HepG2 (cell line): Measurements from ENCODE around the gene ZC3H18. TPM values are rescaled to one million over a fixed set of nuclear protein-coding genes. Genes with fewer than 3 reads are reported as not detected.
A peak's percentile ranks its signal among the peaks of the same experiment; 100 is the strongest.

ENCODE experiments used
- ATAD3A ChIP-seq: sonication (generic); formaldehyde crosslinking; IDR thresholded peaks from 2 replicates; pipeline ENCODE4 v1.4.0; 2020; ENCODE audit warnings: missing genetic modification reagents
- ATF7 ChIP-seq, 2 experiments: fragments of 450-650 bp in 1 of 2; sonication (generic) in 1 of 2; formaldehyde crosslinking in 1 of 2; IDR thresholded peaks; 2 replicates each; pipeline versions ENCODE4 v1.4.0 to v1.6.1; 2016 to 2020; ENCODE audit warnings: antibody characterized with exemption in 1 of 2, mild to moderate bottlenecking in 1 of 2, missing genetic modification reagents in 1 of 2
- EEA1 ChIP-seq: sonication (generic); formaldehyde crosslinking; IDR thresholded peaks from 2 replicates; pipeline ENCODE4 v1.5.1; 2020; ENCODE audit warnings: mild to moderate bottlenecking, missing genetic modification reagents, borderline replicate concordance
- JDP2 ChIP-seq: sonication (generic); formaldehyde crosslinking; IDR thresholded peaks from 2 replicates; pipeline ENCODE4 v1.8.1; 2022; ENCODE audit warnings: missing genetic modification reagents, borderline replicate concordance
- MTA1 ChIP-seq: sonication (generic); formaldehyde crosslinking; IDR thresholded peaks from 2 replicates; pipeline ENCODE4 v1.4.0; 2020; ENCODE audit warnings: missing genetic modification reagents, mild to moderate bottlenecking, borderline replicate concordance
- MYNN ChIP-seq: sonication (generic); formaldehyde crosslinking; IDR thresholded peaks from 2 replicates; pipeline ENCODE4 v1.4.0; 2020; ENCODE audit warnings: mild to moderate bottlenecking, low read depth, missing genetic modification reagents
- NR2F1 ChIP-seq, 2 experiments: fragments of 450-650 bp in 1 of 2; formaldehyde crosslinking in 1 of 2; IDR thresholded peaks; 2 replicates each; pipeline versions ENCODE4 v1.5.0 to v1.6.1; 2016 to 2020; ENCODE audit warnings: mild to moderate bottlenecking in 1 of 2, missing compliant biosample characterization in 1 of 2, missing genetic modification reagents in 1 of 2, moderate library complexity in 1 of 2
- U2AF2 ChIP-seq: fragments of 200-400 bp; formaldehyde crosslinking; IDR thresholded peaks from 2 replicates; pipeline ENCODE4 v1.6.1; 2017; ENCODE audit warnings: low read depth, mild to moderate bottlenecking, low read length
- ZFP62 ChIP-seq: sonication (generic); formaldehyde crosslinking; IDR thresholded peaks from 2 replicates; pipeline ENCODE4 v1.4.0; 2020; ENCODE audit warnings: missing genetic modification reagents
- ZNF124 ChIP-seq: sonication (generic); formaldehyde crosslinking; IDR thresholded peaks from 2 replicates; pipeline ENCODE4 v1.4.0; 2020; ENCODE audit warnings: missing genetic modification reagents
- ZNF432 ChIP-seq: sonication (generic); formaldehyde crosslinking; IDR thresholded peaks from 2 replicates; pipeline ENCODE4 v1.5.0; 2020; ENCODE audit warnings: missing genetic modification reagents, mild to moderate bottlenecking, borderline replicate concordance
- ZNF501 ChIP-seq: sonication (generic); formaldehyde crosslinking; IDR thresholded peaks from 2 replicates; pipeline ENCODE4 v1.5.1; 2020; ENCODE audit warnings: mild to moderate bottlenecking, moderate library complexity, missing genetic modification reagents
- ZNF644 ChIP-seq: IDR thresholded peaks from 2 replicates; pipeline ENCODE4 v1.6.1; 2016; ENCODE audit warnings: low read depth
- polyA plus RNA-seq, 8 experiments: library from polyadenylated mRNA; depleted of rRNA in 3 of 8; stranded (reverse) in 7 of 8; unstranded in 1 of 8; fragments of >200 nt; fragmentation: Illumina TruSeq in 4 of 8; extraction: Trizol in 4 of 8; gene quantifications; 2 replicates each; pipeline versions ENCODE4 v1.2.1 to v1.2.3, GENCODE V29; 2011 to 2016; ENCODE audit warnings: low read depth in 4 of 8, missing spikeins in 1 of 8, mixed read lengths in 1 of 8; ENCODE audit not compliant: insufficient read depth in 1 of 8
- total RNA-seq, 5 experiments: library from RNA; depleted of rRNA; stranded (reverse); fragments of >200 nt; fragmentation: Illumina TruSeq; extraction: Trizol; gene quantifications; 2 replicates each; pipeline ENCODE4 v1.2.3, GENCODE V29; 2016; ENCODE audit warnings: low read depth in 1 of 5
- TF ChIP-seq, protein P1 (sequence below): sonication (generic); formaldehyde crosslinking; IDR thresholded peaks from 2 replicates; pipeline ENCODE4 v1.8.0; 2022; ENCODE audit warnings: mild to moderate bottlenecking, missing genetic modification reagents, moderate library complexity
- TF ChIP-seq, protein P2 (sequence below): sonication (generic); formaldehyde crosslinking; IDR thresholded peaks from 2 replicates; pipeline ENCODE4 v1.5.1; 2020; ENCODE audit warnings: missing genetic modification reagents, mild to moderate bottlenecking, borderline replicate concordance
- TF ChIP-seq, protein P3 (sequence below): IDR thresholded peaks from 2 replicates; pipeline ENCODE4 v1.6.1; 2016; ENCODE audit warnings: control low read depth
- TF ChIP-seq, protein P4 (sequence below): sonication (generic); formaldehyde crosslinking; IDR thresholded peaks from 2 replicates; pipeline ENCODE4 v1.4.0; 2020; ENCODE audit warnings: mild to moderate bottlenecking, missing genetic modification reagents
- TF ChIP-seq, protein P5 (sequence below), 2 experiments: IDR thresholded peaks; 2 replicates each; pipeline ENCODE4 v1.6.1; 2011 to 2012; ENCODE audit warnings: low read length in 2 of 2, borderline replicate concordance in 1 of 2, low read depth in 1 of 2, mild to moderate bottlenecking in 1 of 2, moderate library complexity in 1 of 2
- TF ChIP-seq, protein P6 (sequence below): sonication (generic); formaldehyde crosslinking; IDR thresholded peaks from 2 replicates; pipeline ENCODE4 v1.9.0; 2021; ENCODE audit warnings: missing genetic modification reagents, mild to moderate bottlenecking, borderline replicate concordance
- TF ChIP-seq, protein P7 (sequence below): sonication (generic); formaldehyde crosslinking; IDR thresholded peaks from 2 replicates; pipeline ENCODE4 v1.4.0; 2020; ENCODE audit warnings: missing genetic modification reagents

Gene ZC3H18
- total and polyA plus RNA-seq, 2 of the 13 experiments (the other 11 are each of a cell fraction or from before 2014, with no cell fraction given) = 11.2 to 27.4 TPM

DNA sequence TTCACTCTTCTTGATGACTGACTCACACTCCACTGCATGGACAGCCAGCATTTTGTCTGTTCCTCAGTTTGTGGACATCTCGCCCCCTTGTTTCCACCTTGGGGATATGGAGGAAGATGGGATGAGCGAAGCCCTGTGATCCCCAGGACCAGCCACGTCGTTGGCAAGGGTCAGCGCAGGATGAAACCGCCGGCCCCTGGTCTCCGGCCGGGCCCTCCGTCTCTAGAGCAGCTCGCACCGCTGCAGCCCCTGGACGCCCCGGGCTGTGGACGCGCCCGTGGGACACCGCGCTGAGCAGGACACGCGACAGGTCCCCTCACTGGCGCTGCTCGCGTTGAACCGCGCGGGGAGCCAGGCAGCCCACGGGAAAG is 604 bp upstream of the ZC3H18 start (continued):
- TF ChIP-seq, protein P1, sequence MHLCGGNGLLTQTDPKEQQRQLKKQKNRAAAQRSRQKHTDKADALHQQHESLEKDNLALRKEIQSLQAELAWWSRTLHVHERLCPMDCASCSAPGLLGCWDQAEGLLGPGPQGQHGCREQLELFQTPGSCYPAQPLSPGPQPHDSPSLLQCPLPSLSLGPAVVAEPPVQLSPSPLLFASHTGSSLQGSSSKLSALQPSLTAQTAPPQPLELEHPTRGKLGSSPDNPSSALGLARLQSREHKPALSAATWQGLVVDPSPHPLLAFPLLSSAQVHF (CRISPR knock-in tag) = peak; percentile 71
- TF ChIP-seq ATAD3A (no peak), ZNF432 (CRISPR knock-in tag) (no peak), ZNF644 (CRISPR knock-in tag) (no peak), NR2F1 (CRISPR knock-in tag; IDR thresholded peaks at IDR 0.05) (no peak), ATF7 (IDR thresholded peaks at IDR 0.05) (no peak), ATF7 (CRISPR knock-in tag; IDR thresholded peaks at IDR 0.05) (0 out of 2 replicates have a peak, but pooled peaks have one; percentile 18), ZFP62 (no peak), U2AF2 (no peak), EEA1 (CRISPR knock-in tag) (no peak), MTA1 (CRISPR knock-in tag) (no peak), ZNF501 (no peak; the same call in 1 of the 2 replicates), MYNN (CRISPR knock-in tag) (no peak), JDP2 (CRISPR knock-in tag) (peak; percentile 54; the same call in 1 of the 2 replicates), ZNF124 (CRISPR knock-in tag) (no peak)
- TF ChIP-seq, protein P2, sequence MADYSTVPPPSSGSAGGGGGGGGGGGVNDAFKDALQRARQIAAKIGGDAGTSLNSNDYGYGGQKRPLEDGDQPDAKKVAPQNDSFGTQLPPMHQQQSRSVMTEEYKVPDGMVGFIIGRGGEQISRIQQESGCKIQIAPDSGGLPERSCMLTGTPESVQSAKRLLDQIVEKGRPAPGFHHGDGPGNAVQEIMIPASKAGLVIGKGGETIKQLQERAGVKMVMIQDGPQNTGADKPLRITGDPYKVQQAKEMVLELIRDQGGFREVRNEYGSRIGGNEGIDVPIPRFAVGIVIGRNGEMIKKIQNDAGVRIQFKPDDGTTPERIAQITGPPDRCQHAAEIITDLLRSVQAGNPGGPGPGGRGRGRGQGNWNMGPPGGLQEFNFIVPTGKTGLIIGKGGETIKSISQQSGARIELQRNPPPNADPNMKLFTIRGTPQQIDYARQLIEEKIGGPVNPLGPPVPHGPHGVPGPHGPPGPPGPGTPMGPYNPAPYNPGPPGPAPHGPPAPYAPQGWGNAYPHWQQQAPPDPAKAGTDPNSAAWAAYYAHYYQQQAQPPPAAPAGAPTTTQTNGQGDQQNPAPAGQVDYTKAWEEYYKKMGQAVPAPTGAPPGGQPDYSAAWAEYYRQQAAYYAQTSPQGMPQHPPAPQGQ = no peak
- TF ChIP-seq, protein P3, sequence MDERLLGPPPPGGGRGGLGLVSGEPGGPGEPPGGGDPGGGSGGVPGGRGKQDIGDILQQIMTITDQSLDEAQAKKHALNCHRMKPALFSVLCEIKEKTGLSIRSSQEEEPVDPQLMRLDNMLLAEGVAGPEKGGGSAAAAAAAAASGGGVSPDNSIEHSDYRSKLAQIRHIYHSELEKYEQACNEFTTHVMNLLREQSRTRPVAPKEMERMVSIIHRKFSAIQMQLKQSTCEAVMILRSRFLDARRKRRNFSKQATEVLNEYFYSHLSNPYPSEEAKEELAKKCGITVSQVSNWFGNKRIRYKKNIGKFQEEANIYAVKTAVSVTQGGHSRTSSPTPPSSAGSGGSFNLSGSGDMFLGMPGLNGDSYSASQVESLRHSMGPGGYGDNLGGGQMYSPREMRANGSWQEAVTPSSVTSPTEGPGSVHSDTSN (CRISPR knock-in tag) = no peak
- TF ChIP-seq, protein P4, sequence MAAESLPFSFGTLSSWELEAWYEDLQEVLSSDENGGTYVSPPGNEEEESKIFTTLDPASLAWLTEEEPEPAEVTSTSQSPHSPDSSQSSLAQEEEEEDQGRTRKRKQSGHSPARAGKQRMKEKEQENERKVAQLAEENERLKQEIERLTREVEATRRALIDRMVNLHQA (CRISPR knock-in tag) = no peak
- TF ChIP-seq, protein P5, sequence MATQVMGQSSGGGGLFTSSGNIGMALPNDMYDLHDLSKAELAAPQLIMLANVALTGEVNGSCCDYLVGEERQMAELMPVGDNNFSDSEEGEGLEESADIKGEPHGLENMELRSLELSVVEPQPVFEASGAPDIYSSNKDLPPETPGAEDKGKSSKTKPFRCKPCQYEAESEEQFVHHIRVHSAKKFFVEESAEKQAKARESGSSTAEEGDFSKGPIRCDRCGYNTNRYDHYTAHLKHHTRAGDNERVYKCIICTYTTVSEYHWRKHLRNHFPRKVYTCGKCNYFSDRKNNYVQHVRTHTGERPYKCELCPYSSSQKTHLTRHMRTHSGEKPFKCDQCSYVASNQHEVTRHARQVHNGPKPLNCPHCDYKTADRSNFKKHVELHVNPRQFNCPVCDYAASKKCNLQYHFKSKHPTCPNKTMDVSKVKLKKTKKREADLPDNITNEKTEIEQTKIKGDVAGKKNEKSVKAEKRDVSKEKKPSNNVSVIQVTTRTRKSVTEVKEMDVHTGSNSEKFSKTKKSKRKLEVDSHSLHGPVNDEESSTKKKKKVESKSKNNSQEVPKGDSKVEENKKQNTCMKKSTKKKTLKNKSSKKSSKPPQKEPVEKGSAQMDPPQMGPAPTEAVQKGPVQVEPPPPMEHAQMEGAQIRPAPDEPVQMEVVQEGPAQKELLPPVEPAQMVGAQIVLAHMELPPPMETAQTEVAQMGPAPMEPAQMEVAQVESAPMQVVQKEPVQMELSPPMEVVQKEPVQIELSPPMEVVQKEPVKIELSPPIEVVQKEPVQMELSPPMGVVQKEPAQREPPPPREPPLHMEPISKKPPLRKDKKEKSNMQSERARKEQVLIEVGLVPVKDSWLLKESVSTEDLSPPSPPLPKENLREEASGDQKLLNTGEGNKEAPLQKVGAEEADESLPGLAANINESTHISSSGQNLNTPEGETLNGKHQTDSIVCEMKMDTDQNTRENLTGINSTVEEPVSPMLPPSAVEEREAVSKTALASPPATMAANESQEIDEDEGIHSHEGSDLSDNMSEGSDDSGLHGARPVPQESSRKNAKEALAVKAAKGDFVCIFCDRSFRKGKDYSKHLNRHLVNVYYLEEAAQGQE (IDR thresholded peaks at IDR 0.05; ENCODE audit: borderline replicate concordance in 1 of 2, low read depth in 1 of 2, low read length in 2 of 2) = no peak
- TF ChIP-seq, protein P6, sequence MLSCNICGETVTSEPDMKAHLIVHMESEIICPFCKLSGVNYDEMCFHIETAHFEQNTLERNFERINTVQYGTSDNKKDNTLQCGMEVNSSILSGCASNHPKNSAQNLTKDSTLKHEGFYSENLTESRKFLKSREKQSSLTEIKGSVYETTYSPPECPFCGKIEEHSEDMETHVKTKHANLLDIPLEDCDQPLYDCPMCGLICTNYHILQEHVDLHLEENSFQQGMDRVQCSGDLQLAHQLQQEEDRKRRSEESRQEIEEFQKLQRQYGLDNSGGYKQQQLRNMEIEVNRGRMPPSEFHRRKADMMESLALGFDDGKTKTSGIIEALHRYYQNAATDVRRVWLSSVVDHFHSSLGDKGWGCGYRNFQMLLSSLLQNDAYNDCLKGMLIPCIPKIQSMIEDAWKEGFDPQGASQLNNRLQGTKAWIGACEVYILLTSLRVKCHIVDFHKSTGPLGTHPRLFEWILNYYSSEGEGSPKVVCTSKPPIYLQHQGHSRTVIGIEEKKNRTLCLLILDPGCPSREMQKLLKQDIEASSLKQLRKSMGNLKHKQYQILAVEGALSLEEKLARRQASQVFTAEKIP = no peak
- TF ChIP-seq, protein P7, sequence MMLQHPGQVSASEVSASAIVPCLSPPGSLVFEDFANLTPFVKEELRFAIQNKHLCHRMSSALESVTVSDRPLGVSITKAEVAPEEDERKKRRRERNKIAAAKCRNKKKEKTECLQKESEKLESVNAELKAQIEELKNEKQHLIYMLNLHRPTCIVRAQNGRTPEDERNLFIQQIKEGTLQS (CRISPR knock-in tag) = peak; percentile 4; the same call in 1 of the 2 replicates
